ENCODE results near the gene PEPD.

The PEPD gene

DNA sequence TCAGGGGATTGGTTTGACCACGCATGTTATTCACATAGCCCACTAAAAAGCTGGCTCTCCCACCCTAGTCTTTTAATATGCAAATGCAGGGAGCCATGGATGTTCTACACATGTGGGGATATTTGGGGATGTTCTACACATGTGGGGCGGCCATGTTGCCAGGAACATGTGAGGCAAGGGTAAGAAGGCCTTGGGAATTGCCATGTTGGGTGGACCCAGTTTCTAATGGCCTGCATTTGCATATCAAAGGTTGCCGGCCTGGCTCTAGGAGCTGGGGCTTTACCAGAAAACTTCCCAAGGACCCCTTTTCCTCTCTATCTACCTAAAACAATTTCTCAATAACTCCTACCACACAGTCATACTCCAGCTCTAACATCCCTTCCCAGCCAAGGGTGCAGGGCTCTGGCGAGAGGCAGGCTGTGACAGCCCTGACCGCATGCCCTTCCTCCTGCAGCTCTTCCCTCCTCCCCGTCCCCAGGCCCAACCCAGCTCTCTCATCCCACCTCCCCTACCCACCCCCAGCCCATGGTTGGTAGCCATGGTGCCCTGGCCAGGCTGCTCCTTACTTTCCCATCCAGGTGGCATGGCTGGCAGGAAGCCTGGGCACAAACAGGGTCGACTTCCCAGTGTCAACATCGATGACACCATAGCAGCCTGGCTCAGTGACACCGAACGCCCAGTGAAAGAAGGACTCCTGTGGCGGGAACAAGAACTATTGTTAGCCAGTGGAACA lies 11.0 kb downstream of the PEPD start:
- FAIRE-seq: no peak

GRCh38 chr19:33509774-33510173 lies 11.8 kb downstream of the PEPD start:
- FAIRE-seq: no peak

DNA sequence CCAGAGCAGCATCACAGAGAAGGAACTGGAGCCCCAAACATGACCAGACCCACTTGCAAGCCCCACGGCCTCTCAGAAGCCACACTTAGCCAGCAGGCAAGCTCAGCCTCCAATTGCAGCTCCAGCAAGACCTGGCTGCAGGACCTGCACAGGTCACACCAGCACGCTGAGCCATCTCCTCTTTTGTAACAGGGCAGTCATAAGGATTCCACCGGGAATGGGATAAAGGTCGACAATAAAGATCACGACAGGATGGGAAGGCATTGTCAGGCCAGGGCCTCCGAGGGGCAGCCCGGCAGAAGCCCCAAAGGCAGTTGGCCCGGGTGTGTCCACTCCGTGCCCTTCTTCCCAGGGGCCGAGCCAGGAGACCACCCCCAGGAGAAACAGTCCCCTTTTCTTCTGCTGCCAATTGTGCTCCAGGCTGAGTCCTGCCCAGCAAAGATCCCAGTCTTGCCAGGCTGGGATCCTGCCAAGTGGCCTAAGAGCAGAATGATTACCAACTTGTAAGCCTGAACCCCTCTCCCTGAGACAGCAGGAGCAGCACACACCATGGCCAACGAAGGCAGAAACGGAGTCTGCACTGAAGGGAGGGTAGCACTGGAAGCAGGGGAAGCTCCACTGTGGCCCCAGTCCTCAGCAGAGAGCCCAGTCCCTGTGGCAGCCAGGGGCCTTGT lies 12.5 kb downstream of the PEPD start:
- FAIRE-seq: no peak

DNA sequence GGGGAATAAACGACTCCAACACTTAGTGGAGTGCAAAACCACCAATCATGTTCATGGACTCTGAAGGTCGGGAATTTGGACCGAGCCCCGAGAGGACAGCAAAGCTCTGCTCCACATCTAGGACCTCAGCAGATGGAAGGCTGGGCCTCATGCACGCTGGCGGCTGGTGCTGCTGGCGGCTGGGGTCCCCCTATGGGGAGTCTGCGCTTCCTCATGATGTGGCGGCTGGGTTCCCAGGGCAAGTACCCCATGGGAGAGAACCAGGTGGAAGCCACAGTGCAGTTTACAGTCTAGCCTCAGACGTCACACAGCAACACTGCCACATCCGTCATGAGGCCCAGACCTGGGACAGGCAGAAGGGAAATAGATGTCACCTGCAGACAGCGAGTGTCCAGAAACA lies 13.2 kb downstream of the PEPD start:
- no peak for FAIRE-seq

DNA sequence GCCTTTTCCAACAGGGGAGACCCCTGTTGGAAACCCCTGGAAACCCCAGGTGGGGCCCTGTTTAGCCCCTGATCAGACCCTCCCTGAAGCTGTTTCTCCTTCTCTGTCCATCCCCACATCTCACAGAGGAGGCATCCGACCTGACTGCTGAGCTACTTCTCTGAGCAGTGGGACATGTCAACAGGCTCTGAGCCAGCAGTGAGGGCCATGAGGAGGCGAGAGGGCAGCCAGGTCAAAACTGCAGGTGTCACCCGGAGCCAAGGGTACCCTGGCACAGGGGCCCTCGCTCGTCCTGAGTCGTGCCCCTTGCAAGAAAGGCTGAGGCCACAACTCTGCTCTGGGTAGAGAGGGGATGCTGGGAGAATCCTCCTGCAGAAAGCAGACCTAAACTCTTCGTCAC lies 13.6 kb downstream of the PEPD start:
- no peak for FAIRE-seq

- no peak for FAIRE-seq
Measured at GRCh38 chr19:33507021-33507956, 14.3 kb downstream of the PEPD start.

DNA sequence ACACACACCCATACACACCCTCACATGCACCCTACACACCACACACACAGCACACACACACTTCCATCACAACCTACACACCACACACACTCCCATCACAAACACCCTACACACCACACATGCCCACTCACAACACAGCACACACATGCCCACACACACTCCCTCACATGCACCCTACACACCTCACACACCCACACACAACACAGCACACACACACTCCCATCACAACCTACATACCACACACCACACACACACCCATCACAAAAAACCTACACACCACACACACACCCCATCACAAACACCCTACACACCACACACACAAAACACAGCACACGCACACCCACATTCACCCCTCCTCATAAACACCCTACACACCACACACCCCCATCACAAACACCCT lies 15.1 kb downstream of the PEPD start:
- no peak for FAIRE-seq

DNA sequence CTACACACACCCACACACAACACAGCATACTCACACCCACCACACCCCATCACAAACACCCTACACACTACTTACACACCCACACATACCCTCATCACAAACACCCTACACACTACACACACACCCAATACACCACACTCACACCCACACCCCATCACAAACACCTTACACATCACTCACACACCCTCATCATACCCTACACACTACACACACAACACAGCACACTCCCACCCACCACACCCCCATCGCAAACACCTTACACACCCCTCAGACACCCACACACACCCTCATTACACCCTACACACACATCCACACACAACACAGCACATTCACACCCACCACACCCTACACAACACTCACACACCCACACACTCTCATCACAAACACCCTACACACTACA lies 15.8 kb downstream of the PEPD start:
- FAIRE-seq: no peak

GRCh38 chr19:33505148-33505547 lies 16.4 kb downstream of the PEPD start:
- FAIRE-seq: no peak

GRCh38 chr19:33504058-33504444 lies 17.5 kb downstream of the PEPD start:
- FAIRE-seq: no peak

DNA sequence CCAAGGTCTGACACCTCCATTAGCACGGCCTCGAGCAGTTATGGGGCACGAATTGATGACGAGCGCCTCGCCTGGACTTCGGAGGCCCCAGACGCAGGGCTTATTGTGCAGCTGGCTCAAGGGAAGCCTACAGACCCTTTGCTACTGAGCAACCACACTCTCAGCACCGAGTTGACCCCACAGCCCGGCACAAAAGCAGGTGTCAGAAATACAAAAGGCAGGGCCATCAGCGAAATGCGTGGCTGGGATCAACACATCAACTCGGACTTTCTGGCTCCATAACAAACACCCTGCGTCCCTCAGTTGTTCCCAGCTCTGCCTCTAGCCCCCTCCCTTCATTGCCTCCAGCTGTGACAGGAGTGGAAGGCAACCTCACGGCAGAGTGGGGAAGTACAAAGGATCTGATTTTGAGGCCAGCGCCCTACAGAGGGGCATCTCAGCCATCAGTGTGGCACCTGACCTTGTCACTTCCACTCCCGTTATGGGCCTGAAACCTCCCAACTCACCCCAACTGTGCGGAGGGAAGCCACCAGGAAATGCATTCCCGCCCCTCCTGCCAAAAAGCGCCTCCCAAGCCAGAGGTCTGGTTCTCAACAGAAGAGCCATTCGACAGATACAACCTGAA lies 18.0 kb downstream of the PEPD start:
- no peak for FAIRE-seq

GRCh38 chr19:33503030-33503429 lies 18.6 kb downstream of the PEPD start:
- FAIRE-seq: no peak

DNA sequence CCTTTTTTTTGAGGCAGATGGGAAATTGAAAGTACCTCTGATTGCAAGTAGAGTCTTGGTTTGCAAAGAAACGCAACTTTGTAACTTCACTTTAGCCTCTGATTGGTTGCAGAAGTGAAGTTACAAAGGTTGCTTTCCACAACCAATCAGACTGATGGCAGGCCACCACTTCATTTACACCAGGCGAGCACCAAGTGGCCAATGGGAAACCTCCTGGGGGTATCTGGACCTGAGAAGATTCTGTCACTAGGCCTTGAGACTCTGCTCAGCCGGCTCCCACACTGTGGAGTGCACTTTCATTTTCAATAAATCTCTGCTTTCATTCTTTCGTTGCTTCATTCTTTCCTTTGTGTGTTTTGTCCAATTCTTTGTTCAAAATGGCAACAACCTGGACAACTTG lies 19.1 kb downstream of the PEPD start:
- no peak for FAIRE-seq

DNA sequence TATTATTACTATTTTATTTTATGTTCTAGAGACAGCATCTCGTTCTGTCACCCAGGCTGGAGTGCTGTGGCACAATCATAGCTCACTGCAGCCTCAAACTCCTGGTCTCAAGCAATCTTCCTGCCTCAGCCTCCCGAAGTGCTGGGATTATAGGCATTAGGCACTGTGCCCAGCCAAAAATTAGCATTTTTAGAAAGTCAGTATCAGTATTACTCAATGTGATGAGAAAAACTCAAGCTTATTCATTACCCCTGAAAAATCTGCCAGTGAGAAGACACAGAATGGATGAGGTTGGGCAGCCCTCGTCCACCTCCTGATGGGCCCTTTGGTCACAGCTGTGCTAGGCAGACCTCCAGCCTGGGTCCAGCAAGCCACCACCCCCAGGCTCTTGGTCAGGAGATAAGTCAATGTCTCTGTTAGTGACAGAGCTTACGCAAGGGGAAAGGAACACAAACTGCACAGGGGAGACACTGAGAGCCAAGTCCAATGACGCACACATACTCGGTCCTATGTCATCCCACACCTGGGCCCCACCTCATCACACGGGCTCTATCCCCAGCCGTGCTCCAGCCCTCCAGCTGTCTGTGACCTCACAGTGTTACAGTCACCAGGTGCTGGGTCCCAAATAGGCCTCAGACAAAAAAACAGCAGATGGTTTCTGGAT lies 19.8 kb downstream of the PEPD start:
- no peak for FAIRE-seq

- no peak for FAIRE-seq
Measured at GRCh38 chr19:33500991-33501390, 20.6 kb downstream of the PEPD start.

- FAIRE-seq: no peak
Measured at GRCh38 chr19:33500586-33500985, 21.0 kb downstream of the PEPD start.

DNA sequence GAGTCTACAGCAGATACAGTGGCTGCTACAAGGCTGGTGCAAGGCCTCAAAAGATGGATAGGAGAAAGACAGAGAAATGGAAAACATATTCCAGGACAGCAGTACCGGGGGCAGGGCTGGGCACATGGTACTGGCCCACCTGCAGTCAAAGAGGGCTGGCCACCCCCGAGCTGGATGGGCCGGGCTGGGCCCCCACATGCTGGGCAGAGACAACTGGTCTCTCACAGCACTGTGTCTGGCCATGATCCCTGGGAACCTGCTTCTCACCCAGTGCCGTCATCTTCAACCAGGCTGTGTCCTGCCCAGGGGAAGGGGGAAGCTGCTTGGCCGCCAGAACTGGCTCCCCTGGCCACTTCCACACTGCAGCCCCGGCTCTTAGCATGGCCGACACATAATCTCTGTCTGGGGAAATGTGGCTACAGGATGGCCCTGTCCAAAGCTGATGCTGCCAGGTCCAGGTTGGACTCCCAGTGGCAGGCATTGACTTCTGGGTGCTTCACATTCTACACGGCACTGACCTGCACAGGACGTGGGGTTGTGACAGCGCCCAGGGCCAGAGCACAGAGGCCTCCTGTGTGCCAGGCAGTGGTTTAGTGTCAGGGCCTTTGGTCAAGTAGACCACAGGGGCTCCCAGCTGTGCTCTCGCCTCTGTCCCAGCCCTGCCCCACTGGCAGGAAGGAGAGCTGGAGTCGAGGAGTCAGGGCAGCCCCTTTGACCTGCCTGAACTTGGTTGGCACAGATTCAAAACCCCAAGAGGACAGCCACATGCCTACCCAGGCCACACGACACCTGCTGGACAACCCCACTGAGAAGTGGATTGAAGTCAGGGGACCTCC lies 21.7 kb downstream of the PEPD start:
- no peak for FAIRE-seq

GRCh38 chr19:33499248-33499647 lies 22.3 kb downstream of the PEPD start:
- no peak for FAIRE-seq

DNA sequence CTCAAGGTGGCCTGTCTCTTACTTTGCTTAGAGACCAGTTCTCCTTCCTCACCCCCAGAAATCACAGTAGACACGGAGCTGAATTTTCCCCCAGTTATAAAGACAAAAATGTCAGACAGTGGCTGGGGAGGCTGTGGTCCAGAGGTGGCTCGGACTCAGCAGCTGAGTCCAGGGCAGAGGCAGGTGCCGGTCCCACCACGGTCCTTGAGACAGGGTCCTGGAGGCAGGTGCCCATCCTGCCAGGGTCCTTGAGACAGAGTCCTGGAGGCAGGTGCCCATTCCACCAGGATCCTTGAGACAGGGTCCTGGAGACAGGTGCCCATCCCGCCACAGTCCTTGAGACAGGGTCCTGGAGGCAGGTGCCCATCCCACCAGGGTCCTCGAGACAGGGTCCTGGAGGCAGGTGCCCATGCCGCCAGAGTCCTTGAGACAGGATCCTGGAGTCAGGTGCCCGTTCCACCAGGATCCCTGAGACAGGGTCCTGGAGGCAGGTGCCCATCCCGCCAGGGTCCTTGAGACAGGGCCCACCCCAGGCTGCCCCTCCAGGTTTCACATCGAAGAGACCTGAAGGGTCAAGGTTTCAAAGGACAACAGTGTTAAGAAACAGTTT lies 23.1 kb downstream of the PEPD start:
- no peak for FAIRE-seq

DNA sequence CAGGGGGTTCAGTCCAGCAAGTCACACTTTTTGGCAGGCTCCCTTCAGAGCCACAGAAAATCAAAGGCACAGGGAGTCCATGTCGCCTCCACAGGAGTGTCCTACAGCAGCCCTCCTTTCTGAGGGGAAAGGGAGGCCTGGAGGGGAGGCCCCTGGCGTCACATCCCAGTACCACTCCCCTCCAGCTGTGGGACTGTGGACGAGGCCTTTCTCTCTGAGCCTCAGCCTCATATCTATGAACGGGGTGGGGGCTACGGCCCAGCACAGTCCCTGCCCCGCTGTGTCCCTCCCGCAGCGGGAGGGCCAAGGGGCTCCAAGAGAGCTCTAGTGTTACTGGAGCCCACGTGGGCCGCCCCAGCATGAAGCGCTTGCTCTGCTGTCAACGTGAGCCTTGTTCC lies 23.8 kb downstream of the PEPD start:
- no peak for FAIRE-seq

DNA sequence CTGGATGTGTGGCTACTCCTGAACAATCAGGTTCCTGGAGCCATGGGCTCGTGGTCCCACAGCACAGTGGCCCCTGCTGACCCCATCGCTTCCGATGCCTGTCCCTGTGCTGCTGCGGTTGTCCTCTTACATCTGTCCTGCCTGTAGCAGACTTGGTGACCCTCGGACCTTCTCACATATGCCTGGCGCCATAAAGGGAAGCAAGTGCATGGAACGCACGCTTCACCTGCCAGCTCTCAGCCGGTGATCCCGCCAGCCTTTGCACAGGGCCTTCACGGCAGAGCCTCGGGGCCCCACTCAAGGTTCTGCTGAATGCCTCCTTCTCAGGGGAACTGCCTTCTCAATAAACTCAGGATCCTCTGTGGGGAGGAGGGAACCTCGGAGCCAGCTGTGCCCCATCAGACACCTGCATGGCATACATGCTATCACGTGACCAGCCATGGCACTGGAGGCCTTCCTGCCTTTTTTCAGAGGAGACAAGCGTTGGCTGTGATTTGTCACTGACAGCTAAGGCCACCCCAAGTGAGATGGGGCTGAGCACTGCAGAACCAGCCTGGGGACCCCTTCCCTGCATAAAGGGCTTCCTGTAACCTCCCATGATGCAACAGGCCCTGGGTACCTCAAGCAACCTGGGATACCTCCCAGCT lies 24.3 kb downstream of the PEPD start:
- no peak for FAIRE-seq

Data from A204.1 (cell line).